ENCODE results near the gene SPSB2.

The SPSB2 gene

GRCh38 chr12:6826734-6827436, 46.2 kb downstream of the SPSB2 start:
- TF ChIP-seq MYC (IDR thresholded peaks at IDR 0.05; ENCODE audit: low read depth, low read length) (no peak), CTCF (IDR thresholded peaks at IDR 0.05; ENCODE audit: low read depth, low read length) (no peak), MAX (IDR thresholded peaks at IDR 0.05; ENCODE audit: low read depth, low read length) (no peak), POLR2A (IDR thresholded peaks at IDR 0.05; ENCODE audit: extremely low read depth, insufficient read length) (no peak)
- H3K4me3 ChIP-seq (ENCODE audit: low read depth, low read length) = no peak overlapping the region
- DNase-seq (ENCODE audit: low read depth) = no peak

GRCh38 chr12:6826125-6826733, 46.9 kb downstream of the SPSB2 start:
- DNase-seq (ENCODE audit: low read depth) = no peak

GRCh38 chr12:6825398-6826124, 47.5 kb downstream of the SPSB2 start:
- H3K4me3 ChIP-seq (ENCODE audit: low read depth, low read length) = no peak overlapping the region
- TF ChIP-seq MAX (IDR thresholded peaks at IDR 0.05; ENCODE audit: low read depth, low read length) (0 out of 2 replicates have a peak, but pooled peaks have one; percentile 11), POLR2A (IDR thresholded peaks at IDR 0.05; ENCODE audit: extremely low read depth, insufficient read length) (no peak), CTCF (IDR thresholded peaks at IDR 0.05; ENCODE audit: low read depth, low read length) (peak; percentile 89), MYC (IDR thresholded peaks at IDR 0.05; ENCODE audit: low read depth, low read length) (peak; percentile 69)
- DNase-seq (ENCODE audit: low read depth) = peak; percentile 81

More at GRCh38 chr12:6826125-6826733, 46.9 kb downstream of the SPSB2 start:
- TF ChIP-seq MAX (IDR thresholded peaks at IDR 0.05; ENCODE audit: low read depth, low read length) (no peak), POLR2A (IDR thresholded peaks at IDR 0.05; ENCODE audit: extremely low read depth, insufficient read length) (no peak), MYC (IDR thresholded peaks at IDR 0.05; ENCODE audit: low read depth, low read length) (no peak), CTCF (IDR thresholded peaks at IDR 0.05; ENCODE audit: low read depth, low read length) (no peak)
- no peak overlapping the region for H3K4me3 ChIP-seq (ENCODE audit: low read depth, low read length)

GRCh38 chr12:6824901-6825381, 48.2 kb downstream of the SPSB2 start:
- DNase-seq (ENCODE audit: low read depth) = no peak
- H3K4me3 ChIP-seq (ENCODE audit: low read depth, low read length) = no peak overlapping the region
- TF ChIP-seq MAX (IDR thresholded peaks at IDR 0.05; ENCODE audit: low read depth, low read length) = no peak
- TF ChIP-seq MYC (IDR thresholded peaks at IDR 0.05; ENCODE audit: low read depth, low read length) = no peak
- no peak for TF ChIP-seq CTCF (IDR thresholded peaks at IDR 0.05; ENCODE audit: low read depth, low read length)
- no peak for TF ChIP-seq POLR2A (IDR thresholded peaks at IDR 0.05; ENCODE audit: extremely low read depth, insufficient read length)

- no peak overlapping the region for H3K4me3 ChIP-seq (ENCODE audit: low read depth, low read length)
- DNase-seq (ENCODE audit: low read depth) = no peak
- TF ChIP-seq CTCF (IDR thresholded peaks at IDR 0.05; ENCODE audit: low read depth, low read length) = no peak
- TF ChIP-seq POLR2A (IDR thresholded peaks at IDR 0.05; ENCODE audit: extremely low read depth, insufficient read length) = no peak
- no peak for TF ChIP-seq MYC (IDR thresholded peaks at IDR 0.05; ENCODE audit: low read depth, low read length)
- TF ChIP-seq MAX (IDR thresholded peaks at IDR 0.05; ENCODE audit: low read depth, low read length) = no peak
Observed at GRCh38 chr12:6824085-6824775, 48.9 kb downstream of the SPSB2 start.

Measured in NB4 (cell line).